Fibroblast of lung (primary cell): ENCODE measurements around the gene DNER.

ENCODE experiments used
- CTCF ChIP-seq, 2 donors: IDR thresholded peaks in 1 of 2; conservative IDR thresholded peaks in 1 of 2; 1 replicate in 1 of 2; 2 replicates in 1 of 2; pipeline ENCODE4 v1.5.1; 2011 to 2012; ENCODE audit warnings: low read length in 2 of 2, control low read depth in 1 of 2, inconsistent platforms in 1 of 2, low read depth in 1 of 2, mild to moderate bottlenecking in 1 of 2
- EZH2 ChIP-seq: IDR thresholded peaks from 2 replicates; pipeline ENCODE4 v1.5.1; 2012; ENCODE audit warnings: low read length, control low read depth, mild to moderate bottlenecking; ENCODE audit errors: missing control alignments

DNA sequence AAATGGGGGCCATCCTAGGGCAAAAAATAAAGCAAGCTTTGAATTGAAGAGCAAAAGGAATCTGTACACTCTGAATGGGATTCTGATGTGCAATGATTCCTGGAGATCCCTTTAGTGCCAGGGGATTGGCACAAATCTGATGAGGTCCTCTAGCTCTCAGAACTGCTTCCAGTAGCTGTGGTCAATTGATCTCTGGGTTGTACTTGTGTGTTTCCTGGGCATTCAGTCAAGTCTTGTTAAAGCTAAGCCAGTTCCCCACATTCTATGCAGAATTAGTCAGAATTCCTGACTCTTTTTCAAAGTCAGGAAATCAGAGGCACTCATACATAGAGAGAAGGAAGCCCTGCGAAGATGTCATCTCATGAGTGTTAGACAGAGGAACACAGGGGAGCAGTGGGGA is 161.3 kb downstream of the DNER start:
- TF ChIP-seq EZH2 (no peak), CTCF (conservative IDR thresholded peaks at IDR 0.05 in 1 of 2, IDR thresholded peaks at IDR 0.05 in 1 of 2; ENCODE audit: low read depth in 1 of 2, low read length in 2 of 2) (no peak)
